HG02759 (cell line): ENCODE results near the gene PIGS.

Experiments used
- ATAC-seq: cut with Tn5 transposase; IDR thresholded peaks from one replicate; pipeline ENCODE4 v1.9.1; 2021; ENCODE audit warnings: mild to moderate bottlenecking, moderate library complexity; ENCODE audit not compliant: unreplicated experiment

Gene PIGS

GRCh38 chr17:28551421-28552175 is 19.7 kb downstream of the PIGS start:
- no peak for ATAC-seq

- ATAC-seq: no peak
Measured at GRCh38 chr17:28550858-28551257, 20.5 kb downstream of the PIGS start.

DNA sequence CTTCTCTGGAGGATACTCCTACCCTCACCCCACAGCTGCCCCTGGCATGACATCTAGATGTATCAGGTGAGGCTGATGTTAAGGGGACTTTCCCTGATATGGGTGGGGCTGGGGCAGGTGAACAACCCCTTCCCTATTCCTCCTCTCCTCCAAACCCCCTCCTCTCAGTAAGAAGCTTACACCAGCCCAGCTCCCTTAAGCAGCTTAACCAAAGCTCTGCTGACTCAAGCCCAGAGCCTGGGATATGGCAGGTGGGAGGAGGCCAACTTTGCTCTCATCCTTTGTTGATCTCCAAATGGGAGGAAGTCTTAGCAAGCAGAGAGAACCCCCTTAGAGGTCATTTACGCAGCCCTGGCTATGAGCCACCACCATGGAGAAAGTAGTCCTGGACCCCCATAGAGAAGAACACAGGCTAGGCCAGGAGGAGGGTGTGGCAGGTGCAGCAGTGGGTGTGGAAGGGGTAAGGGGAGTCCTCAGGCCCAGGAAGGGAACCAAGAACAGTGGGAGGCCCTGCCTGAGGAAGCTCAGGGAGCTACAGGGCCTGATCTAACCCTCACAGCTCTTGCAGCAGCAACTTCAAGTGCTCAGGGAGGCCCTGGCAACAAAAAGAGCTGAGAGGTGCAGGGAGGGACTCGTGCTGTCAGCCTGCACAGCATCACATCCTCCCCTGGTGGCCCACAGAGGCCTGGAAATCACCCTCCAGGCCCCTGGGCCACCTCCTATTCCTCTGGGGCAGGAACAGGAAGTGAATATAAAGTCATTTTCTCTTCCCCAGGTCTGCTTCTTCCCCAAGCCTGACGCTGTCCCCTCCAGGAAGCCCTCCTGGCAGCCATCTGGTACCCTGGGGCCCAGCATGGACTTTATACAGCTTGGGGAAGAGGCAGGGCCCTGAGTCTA is 21.8 kb downstream of the PIGS start:
- peak; percentile 46 for ATAC-seq

DNA sequence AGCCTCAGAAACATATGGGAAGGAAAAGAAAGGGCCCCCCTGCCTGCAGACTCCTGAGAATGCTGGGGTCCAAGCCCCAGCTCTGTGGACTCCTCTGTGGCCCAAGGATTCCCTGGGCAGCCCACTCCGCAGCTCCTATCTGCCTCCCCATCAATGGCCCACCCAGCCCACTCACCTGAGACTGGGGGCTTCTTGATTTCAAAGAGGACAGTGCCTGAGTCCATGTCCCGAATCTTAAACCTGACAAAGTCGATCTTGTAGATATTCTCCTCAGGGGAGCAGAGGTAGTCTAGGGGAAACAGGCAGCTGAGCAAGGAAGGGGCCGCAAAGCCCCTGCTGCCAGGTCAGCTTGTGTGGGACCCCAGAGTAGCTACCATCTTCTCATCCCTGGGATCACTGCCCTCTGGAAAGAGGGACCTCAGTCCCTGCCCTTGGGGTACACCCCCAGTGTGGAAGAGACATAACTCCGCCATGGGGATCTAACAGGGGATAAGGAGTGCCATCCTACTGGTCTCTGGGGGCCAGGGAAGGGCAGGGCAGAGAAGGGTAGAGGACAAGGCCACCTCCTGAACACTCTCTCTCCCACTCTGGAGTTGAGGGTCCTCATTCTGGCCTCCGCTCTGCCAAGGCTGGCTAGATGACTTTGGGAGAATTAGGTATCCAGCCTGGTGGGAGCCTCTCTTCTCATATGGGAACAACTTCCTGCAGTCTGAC is 22.8 kb downstream of the PIGS start:
- ATAC-seq: no peak

- ATAC-seq: peak; percentile 36
Measured at GRCh38 chr17:28547623-28548416, 23.5 kb downstream of the PIGS start.

- no peak for ATAC-seq
Measured at GRCh38 chr17:28547096-28547622, 24.2 kb downstream of the PIGS start.

DNA sequence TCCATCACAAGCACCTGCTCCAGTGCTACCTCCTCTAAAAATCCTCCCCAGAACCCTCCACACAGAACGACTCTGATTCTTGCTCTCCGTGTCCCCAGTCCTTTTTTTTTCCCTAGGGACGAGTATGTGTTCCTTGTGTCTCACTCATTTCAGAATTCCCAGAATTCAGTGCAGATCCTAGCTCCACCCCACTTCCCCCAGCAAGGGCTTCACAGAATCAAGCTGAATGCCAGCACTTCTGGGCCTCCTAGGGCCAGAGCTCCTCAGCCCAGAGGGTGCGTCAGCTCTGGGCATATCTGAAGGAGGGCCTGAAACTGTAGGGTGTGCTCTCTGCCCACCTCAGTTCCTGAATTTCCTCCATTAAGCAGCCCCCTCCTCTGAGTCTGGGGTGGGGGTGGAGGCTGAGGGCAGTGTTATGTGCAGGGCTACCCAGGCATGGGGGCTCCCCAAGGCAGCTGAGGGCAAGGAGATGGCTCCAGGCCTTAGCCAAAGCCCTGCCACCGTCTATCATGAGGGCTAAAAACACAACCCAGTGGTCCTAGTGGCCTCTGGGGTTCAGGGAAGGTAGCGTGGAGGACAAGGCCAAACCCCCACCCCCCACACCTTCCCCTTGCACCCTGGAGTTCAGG is 25.4 kb downstream of the PIGS start:
- ATAC-seq: no peak

- no peak for ATAC-seq
Measured at GRCh38 chr17:28545141-28545503, 26.2 kb downstream of the PIGS start.

DNA sequence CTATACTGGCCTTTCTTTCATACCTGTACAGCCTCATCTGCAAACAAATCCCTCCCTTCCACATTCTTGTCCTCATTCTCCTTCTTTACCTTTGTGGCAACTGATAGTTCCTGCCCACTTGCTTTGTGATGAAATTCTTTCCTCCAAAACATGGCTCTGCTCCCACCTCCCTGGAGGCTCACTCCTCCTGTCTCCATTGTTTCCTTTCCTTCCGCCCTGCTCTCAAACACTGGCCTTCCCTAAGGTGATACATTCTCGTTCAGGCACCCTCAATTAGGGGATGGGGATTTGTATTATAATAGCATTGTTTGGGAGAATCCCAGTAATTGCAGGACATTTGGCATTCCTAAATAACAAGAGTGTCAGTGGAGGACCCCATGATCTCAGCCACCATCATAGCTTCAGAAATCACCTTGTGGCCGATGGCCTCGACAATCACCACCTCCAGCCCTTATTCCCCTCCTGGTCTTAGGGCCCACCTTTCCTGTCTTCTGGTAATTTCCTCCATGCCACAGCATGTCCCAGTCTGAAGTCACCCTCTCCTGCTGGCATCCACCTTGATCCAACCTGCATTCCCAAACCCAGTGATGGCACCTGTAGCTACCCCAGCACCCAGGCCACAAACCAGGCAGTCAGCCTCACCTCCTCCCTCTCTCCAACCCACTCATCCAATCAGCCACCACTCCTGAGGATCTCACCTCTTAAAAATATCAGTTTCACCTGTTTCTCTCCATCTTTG is 26.8 kb downstream of the PIGS start:
- ATAC-seq: no peak

DNA sequence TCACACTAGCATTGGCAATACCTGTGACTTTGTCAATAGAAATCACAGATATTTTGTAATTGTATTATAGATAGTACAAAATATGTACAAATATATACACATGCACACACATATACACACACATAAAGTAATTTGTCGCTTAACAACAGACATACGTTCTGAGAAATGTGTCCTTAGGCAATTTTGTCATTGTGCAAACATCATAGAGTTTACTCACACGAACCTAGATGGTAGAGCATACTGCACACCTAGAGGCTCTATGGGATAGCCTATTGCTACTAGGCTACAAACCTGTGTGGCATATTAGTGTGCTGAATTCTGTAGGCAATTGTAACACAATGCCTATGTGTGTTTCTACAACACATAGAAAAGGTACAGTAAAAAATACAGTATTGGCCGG is 29.9 kb downstream of the PIGS start:
- no peak for ATAC-seq

DNA sequence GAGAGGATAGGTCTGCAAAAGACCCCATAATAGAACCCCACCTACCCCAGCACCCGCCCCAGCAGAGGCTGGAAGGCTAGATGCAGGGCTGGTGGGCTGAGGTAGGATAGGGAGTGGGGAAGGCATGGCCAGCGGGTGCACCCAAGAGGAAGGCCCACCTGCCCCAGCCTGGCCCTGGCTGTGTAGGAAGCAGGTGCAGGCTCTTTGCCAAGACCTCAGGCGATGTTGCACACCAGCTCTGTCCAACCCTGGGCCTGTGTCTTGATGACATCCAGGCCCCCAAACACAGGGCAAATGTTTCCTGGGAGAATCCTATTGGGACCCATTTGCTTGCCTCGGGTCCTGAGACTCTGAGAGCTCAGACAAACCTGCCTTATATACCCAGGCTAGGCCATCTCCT is 31.1 kb downstream of the PIGS start:
- ATAC-seq: no peak

DNA sequence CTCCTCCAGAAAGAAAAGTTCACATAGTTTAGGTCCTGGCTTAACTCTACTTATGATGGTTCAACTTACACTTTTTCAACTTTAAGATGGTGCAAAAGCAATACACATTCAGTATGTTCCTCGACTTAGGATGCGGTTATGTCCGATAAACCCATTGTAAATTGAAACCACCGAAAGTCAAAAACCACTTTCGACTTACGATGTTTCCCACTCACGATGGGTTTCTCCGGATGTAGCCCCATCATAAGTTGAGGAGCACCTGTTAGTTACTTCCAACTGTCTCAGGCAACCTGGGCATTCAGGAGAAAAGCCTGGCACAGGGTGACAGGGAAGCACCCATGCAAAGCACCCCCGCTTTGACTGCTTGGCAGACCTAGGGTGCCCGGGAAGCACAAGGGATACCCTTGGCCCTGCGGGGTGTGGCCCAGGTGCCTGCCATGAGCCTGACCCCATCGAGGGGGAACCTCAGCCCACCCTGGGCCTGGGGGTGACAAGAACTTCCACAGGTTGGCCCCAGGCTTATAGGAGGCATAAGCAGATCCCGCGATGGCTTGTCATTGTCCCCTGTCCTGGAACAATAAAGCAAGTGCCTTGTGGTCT is 32.9 kb downstream of the PIGS start:
- ATAC-seq: no peak

DNA sequence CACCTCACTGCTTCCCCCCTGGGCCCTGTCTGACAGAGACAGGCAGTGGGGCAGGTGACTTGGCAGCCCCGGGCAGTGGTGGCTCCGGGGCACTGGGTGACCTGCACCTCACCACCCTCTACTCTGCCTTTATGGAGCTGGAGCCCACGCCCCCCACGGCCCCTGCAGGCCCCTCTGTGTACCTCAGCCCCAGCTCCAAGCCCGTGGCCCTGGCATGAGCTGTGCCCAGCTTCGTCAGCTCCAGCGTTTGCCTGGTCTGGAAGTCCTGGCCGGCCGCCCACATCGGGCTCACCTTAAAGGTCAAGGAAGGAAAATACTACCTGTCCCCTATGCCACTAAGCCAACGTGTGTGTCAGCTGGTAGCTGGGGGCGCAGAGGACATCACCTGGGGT is 34.1 kb downstream of the PIGS start:
- ATAC-seq: no peak

GRCh38 chr17:28536532-28537218 is 34.6 kb downstream of the PIGS start:
- no peak for ATAC-seq

DNA sequence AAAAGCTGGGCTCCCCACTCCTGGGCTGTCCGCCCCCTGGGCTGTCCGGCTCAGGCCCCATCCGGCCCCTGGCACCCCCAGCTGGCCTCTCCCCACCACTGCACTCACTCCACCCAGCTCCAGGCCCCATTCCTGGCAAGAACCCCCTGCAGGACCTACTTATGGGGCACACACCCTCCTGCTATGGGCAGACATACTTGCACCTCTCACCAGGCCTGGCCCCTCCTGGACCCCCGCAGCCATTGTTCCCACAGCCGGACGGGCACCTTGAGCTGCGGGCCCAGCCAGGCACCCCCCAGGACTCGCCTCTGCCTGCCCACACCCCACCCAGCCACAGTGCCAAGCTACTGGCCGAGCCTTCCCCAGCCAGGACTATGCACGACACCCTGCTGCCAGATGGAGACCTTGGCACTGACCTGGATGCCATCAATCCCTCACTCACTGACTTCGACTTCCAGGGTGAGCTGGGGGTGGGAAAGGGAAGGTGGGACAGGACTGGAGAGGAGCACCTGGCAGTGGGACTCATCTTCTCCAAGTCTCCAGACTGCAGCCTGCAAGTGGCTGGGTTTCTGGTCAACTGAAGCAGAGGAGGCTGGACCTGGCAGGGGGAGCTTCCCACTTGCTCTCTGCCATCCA is 36.5 kb downstream of the PIGS start:
- no peak for ATAC-seq

- no peak for ATAC-seq
Measured at GRCh38 chr17:28533091-28533807, 38.1 kb downstream of the PIGS start.
